HG03378 (cell line): Measurements from ENCODE around the gene GCNT2.
"Not testable (repeated sequence)": the region's sequence is repeated elsewhere in the genome, so short reads cannot be mapped to it uniquely, and the experiment has no call there.

Experiments used
- ATAC-seq: cut with Tn5 transposase; IDR thresholded peaks from one replicate; pipeline ENCODE4 v1.9.1; 2021; ENCODE audit warnings: mild to moderate bottlenecking, moderate library complexity; ENCODE audit not compliant: unreplicated experiment

The GCNT2 gene

DNA sequence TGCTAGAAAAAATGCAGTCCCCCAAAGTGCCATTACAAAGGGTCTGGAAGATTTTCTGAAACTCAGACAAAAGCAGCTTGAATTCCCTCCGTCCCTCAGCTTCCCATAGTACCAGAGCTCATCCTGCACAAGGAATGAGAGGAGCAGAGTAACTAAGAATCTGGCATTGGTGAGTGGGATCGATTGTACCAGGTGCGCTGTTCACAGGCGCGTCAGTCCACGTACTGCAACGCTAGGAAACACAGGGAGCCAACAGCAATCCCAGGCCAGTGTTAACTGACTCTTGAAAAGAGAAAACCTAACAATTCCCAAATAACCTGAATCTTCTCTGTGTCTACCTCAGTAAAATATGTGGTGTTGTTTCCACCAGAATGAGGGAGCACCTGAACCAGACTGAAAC, 77.9 kb downstream of the GCNT2 start:
- no peak for ATAC-seq

- ATAC-seq: not testable (repeated sequence)
These were observed 79.5 kb downstream of the GCNT2 start for GRCh38 chr6:10600681-10601080.

- no peak for ATAC-seq
These were observed 82.1 kb downstream of the GCNT2 start for GRCh38 chr6:10603219-10603618.

GRCh38 chr6:10609038-10609437, 87.9 kb downstream of the GCNT2 start:
- ATAC-seq: no peak

DNA sequence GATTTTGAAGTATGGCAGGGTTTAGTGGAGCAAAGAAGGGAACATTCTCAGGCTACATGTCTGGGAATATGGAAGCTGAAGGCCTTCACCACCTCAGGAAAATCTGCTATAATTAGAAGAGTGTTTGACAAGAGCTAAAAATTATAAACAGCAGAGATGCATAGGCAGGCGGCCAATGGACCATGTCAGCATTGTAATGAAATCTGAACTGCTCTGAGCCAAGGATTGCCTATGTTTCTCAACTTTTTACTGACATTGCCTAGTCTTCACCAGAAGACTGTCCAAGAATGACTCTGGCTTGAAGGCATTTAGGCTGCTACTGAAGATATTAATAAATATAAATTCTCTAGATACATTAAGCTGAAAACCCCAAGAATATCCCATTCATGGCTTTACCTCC, 89.1 kb downstream of the GCNT2 start:
- ATAC-seq: no peak

DNA sequence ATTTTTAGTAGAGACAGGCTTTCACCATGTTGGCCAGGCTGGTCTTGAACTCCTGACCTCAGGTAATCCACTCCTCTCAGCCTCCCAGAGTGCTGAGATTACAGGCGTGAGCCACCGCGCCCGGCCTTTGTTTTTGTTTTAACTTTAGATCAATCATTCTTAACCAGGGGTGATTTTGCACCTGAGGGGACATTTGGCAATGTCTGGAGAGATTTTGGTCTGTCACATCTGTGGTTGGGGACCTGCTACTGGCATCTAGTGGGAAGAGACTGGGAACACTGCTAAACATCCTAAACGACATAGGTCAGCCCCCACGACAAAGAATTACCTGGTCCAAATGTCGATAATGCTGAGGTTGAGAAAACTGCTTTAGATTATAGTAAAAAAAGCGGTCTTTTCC, 91.0 kb downstream of the GCNT2 start:
- no peak for ATAC-seq

DNA sequence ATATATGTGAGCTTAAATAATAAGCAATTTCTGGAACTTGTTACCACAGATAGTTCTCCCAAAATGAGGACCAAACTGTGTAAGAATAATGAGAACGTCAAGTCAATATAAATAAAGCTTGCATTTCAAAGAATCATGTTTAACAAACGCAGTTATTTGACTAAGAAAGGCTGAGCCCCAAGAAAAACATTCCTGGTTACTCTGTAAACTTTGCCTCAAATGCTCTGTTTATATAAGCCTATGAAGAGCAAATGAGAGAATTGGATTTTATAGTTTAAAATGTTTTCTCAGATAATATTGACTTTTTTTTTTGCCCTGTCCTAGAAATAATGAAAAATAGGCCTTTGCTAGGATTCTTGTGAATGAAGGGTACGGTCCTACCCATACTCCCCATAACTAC, 91.9 kb downstream of the GCNT2 start:
- no peak for ATAC-seq

- no peak for ATAC-seq
These were observed 92.6 kb downstream of the GCNT2 start for GRCh38 chr6:10613723-10614122.

- ATAC-seq: no peak
These were observed 94.5 kb downstream of the GCNT2 start for GRCh38 chr6:10615675-10616074.

- not testable (repeated sequence) for ATAC-seq
These were observed 95.1 kb downstream of the GCNT2 start for GRCh38 chr6:10616266-10616665.

- ATAC-seq: no peak
These were observed 96.0 kb downstream of the GCNT2 start for GRCh38 chr6:10617008-10617696.

DNA sequence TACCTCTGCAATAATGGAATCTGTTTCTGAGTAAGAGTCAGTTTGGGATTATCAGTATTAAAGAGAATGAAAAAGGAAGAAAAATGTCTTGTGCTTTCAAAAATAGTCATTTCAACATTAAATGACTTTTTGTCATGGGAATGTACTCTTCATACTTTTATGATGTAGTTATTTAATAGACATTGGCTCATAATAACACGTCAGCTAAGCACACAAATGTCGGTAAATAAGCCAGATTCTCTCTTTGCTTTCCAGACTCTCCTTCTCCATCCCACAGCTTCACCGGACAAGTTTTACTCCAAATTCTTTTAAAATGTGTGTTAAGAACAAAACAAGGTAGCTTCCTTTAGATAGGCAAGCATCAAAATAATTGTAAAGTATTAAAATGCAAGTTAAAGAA, 97.3 kb downstream of the GCNT2 start:
- ATAC-seq: no peak

DNA sequence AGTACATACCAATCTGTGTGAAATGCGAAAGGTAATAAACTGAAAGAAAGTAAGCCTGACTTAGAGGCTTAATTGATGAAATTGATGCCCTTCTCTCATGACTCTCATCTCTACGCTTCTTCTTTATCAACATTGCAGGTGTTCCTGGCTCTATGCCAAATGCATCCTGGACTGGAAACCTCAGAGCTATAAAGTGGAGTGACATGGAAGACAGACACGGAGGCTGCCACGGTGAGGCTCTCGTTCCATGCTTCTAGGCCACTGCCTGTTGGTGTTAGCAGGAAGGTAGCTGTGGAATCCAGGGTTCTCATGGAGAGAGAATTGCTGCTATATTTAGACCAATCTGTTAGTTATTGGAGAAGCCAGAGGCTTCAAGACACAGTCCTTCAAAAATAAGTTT, 100.1 kb downstream of the GCNT2 start:
- ATAC-seq: no peak

DNA sequence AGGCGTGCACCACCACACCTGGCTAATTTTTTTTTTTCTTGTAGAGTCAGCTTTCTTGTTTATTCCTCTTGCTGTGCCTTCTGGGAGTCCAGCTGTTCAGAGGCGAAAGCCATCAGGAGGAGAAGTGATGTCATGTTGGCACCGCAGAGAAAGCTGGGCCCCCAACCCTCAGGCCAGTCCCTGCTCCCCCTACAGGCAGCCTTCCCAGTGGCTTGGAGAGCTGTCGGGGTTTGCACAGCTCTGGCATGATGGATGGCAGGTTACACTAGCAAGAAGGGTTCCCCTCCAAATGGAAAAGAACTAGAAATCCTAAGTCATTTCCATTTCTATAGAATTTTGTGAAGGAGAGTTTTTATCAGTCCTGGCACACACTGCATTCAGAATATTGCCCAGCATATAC, 100.7 kb downstream of the GCNT2 start:
- no peak for ATAC-seq

GRCh38 chr6:10624836-10625235, 103.7 kb downstream of the GCNT2 start:
- ATAC-seq: no peak

GRCh38 chr6:10626154-10626741, 105.1 kb downstream of the GCNT2 start:
- no peak for ATAC-seq

DNA sequence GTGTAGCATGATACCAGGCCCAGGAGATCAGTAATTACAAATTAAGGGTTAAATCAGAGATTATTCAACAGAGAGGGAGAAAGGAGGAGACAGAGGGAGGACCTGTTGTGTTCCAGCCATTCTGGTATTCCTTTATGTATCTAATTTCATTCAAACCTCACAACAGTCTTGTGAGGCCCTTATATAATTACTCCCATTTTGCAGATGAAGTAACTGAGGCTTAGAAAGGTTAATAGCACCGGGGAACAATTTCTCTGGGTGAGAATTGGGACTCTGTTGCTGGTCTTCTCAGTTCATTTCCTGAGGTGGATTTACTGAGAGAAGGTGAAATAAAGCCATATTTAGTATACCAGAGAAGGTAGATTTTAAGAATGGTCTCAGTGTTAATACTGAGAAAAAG, 106.6 kb downstream of the GCNT2 start:
- no peak for ATAC-seq

DNA sequence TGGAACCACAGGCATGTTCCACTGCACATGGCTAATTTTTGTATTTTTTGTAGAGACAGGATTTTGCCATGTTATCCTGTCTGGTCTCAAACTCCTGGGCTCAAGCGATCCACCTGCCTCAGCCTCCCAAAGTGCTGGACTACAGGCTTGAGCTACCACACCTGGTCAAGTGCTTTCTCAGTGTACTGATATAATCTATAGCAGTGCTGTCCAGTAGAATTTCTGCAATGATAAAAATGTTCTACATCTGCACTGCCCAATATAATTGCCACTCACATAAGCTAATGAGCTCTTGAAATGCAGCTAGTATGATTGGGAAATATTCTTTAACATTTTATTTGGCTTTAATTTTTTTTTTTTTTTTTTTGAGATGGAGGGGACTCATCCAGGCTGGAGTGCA, 109.0 kb downstream of the GCNT2 start:
- ATAC-seq: no peak

DNA sequence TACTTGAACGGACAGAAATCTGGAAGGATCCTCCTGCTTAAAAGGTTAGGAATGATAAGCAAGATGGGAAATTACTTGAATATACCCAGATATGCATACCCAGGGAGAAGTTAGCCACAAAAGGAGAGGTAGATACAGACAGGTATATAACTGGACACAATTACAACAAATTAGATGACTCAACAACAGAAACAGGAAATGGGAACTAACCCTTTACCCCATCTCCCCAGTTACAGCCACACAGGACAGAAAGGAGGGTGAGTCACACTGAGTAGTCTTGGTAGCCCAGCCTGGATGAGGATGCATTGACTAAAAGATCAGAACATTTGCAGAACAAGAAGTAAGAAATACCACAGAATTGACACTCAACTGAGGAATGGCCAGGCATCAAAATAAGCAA, 112.1 kb downstream of the GCNT2 start:
- peak; percentile 99 for ATAC-seq

DNA sequence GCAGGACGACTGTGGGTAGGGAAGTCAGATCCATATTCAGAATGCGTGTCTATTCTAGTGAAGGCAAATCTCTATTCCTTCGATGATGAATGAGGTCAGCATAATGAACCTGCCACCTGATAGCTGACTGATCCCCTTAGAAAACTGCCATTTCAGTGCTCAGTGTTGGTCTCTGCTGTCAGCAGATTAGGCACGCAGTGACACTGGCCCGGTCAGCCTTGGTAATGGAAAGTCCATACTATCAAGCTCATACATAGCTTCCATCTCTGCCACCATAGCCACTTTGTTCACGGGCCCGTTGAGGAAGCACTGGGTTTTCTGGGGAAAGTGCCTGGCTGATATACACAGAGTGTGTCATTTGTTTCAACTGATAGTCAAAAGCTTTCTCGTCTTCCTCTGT, 119.3 kb downstream of the GCNT2 start:
- no peak for ATAC-seq

DNA sequence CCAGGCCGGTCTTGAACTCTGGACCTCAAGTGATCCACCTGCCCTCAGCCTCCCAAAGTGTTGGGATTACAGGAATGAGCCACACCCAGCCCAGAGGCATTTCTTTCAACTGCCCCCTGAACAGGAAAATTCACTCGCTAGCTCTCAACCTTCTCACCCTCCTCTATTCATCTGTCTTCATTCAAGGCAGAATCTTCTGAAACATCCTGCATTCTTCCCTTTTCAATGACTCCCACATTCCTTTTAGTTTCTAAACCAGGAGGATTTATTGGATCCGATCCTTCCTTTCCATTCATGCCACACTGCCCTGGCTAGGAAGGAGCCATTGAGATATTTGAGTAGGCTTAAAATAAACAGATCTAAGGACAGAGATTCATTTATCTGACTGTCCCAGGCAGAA, 120.4 kb downstream of the GCNT2 start:
- no peak for ATAC-seq

DNA sequence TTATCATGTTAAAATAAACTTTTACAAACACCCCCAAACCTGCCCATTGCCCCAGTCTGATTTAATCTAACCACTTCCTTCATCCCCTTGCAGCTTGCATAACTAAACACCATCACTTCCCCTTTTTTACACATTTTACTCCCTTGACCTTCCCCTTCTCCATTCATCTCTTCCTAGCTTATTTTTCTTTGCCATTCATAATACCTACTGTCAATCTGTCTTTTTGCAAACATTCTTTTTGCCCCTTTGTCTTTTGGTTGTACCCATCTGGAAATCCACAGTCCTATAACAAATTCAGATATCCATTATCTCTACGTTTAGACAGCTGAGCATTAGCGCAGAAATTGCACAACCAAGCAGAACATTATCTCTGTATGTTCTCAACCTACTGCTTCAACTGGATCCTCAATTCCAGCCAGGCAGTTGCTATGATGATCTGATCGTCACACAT, 122.1 kb downstream of the GCNT2 start:
- peak; percentile 93 for ATAC-seq

DNA sequence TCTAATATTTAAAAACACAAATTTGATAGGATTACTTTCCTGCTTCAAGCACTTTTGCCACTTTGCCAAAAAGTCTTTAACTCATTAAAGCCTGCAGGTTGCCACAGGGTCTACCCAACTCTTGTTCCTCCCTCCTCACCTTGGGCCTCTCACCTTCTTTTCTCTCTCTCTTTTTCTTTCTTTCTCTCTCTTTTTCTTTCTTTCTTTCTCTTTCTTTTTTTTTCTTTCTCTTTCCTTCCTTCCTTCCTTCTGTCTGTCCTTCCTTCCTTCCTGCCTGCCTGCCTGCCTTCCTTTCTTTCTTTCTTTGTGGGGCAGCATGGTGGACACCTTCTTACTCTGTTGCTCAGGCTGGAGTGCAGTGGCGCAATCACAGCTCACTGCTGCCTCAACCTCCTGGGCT, 123.1 kb downstream of the GCNT2 start:
- no peak for ATAC-seq
